B cell (primary cell): ENCODE data around the gene NAP1L5.

Experiments
- CTCF ChIP-seq: fragments of 200-600 bp; IDR thresholded peaks from one replicate; pipeline ENCODE4 v1.8.0; 2022; ENCODE audit warnings: antibody characterized with exemption, mild to moderate bottlenecking
- EZH2 ChIP-seq: IDR thresholded peaks from 2 replicates; pipeline ENCODE4 v1.6.1; 2012; ENCODE audit warnings: borderline replicate concordance, low read depth, mild to moderate bottlenecking, moderate library complexity, low read length; ENCODE audit not compliant: insufficient read depth, poor library complexity, severe bottlenecking

GRCh38 chr4:88713782-88714181 lies 16.2 kb upstream of the NAP1L5 start:
- no peak for TF ChIP-seq EZH2
- TF ChIP-seq CTCF = no peak
